HepG2 (cell line): ENCODE results near the gene CPB2. TPM values are rescaled to one million over a fixed set of nuclear protein-coding genes. Genes with fewer than 3 reads are reported as not detected.
A peak's percentile ranks its signal among the peaks of the same experiment; 100 is the strongest.

Source experiments
- ATAC-seq: fragments of 200-7000 bp; cut with Tn5 transposase; 3 replicates; pipeline ENCODE4 v1.9.1; 2020; ENCODE audit warnings: mild to moderate bottlenecking, moderate library complexity
- BruUV-seq: library from RNA; stranded (reverse); fragments of 400-500 nt; replicated peaks from 2 replicates; lab custom pipeline; 2021; lab: Mats Ljungman, UMichigan
- CTCF ChIA-PET: fragments of 300-600 bp; formaldehyde crosslinking; extraction: SDS; loops from one replicate; lab custom pipeline; 2021; ENCODE audit warnings: low total read pairs, inconsistent platforms, low intra/inter-chr PET ratio; lab: Yijun Ruan, JAX
- POLR2A ChIA-PET: fragments of 350-600 bp; sonication (Branson Sonifier 250); formaldehyde crosslinking; loops from one replicate; lab custom pipeline; 2020; ENCODE audit warnings: antibody characterized with exemption, inconsistent platforms; lab: Yijun Ruan, JAX
- DNase-seq: peaks from one replicate; pipeline ENCODE4 v3.0.0-alpha.2; 2015; ENCODE audit warnings: low spot score
- FAIRE-seq: peaks from 3 replicates; lab custom pipeline; 2011; peaks lifted over from hg19 to GRCh38; lab: Jason Lieb, UNC
- H2AFZ ChIP-seq: one replicate; pipeline ENCODE4 v1.6.1; 2011; ENCODE audit warnings: low read length, inconsistent platforms
- H3K27ac ChIP-seq: fragments of 300-600 bp; 3 replicates; pipeline ENCODE4 v1.8.0; 2011; ENCODE audit warnings: mixed run types, mild to moderate bottlenecking, mixed read lengths, low read length, inconsistent platforms; ENCODE audit not compliant: insufficient read depth; ENCODE audit errors: extremely low read length
- H3K27me3 ChIP-seq, 2 experiments: fragments of 200-600 bp in 1 of 2; 2 replicates in 1 of 2; 3 replicates in 1 of 2; pipeline versions ENCODE4 v1.6.0 to v1.8.0; 2011; ENCODE audit warnings: low read length in 2 of 2, mild to moderate bottlenecking in 2 of 2, moderate library complexity in 2 of 2, inconsistent platforms in 1 of 2; ENCODE audit not compliant: insufficient read depth in 2 of 2, control insufficient read depth in 1 of 2
- H3K36me3 ChIP-seq, 2 experiments: fragments of 200-600 bp in 1 of 2; replicated peaks in 1 of 2; 2 replicates in 1 of 2; 3 replicates in 1 of 2; pipeline versions ENCODE4 v1.5.1 to v1.8.0; 2011; ENCODE audit warnings: low read length in 2 of 2, inconsistent platforms in 1 of 2; ENCODE audit not compliant: insufficient read depth in 2 of 2, control insufficient read depth in 1 of 2
- H3K4me1 ChIP-seq: 2 replicates; pipeline ENCODE4 v1.5.1; 2012; ENCODE audit warnings: low read length, inconsistent platforms; ENCODE audit not compliant: insufficient read depth
- H3K4me2 ChIP-seq: 2 replicates; pipeline ENCODE4 v1.6.0; 2011; ENCODE audit warnings: low read depth, low read length, inconsistent platforms
- H3K4me3 ChIP-seq, 3 experiments: fragments of 200-600 bp in 1 of 3; sonication (generic), shearing (Covaris generic) in 1 of 3; replicated peaks in 1 of 3; 2 replicates each; pipeline ENCODE4 v1.5.1; 2011 to 2016; ENCODE audit warnings: low read length in 3 of 3, inconsistent platforms in 2 of 3, low read depth in 2 of 3, mild to moderate bottlenecking in 2 of 3, control low read depth in 1 of 3, mixed read lengths in 1 of 3; ENCODE audit not compliant: insufficient read depth in 1 of 3
- H3K79me2 ChIP-seq: one replicate; pipeline ENCODE4 v1.6.1; 2011; ENCODE audit warnings: low read length, inconsistent platforms; ENCODE audit not compliant: insufficient read depth
- H3K9ac ChIP-seq: 2 replicates; pipeline ENCODE4 v1.6.0; 2011; ENCODE audit warnings: mild to moderate bottlenecking, low read depth, low read length, inconsistent platforms; ENCODE audit not compliant: insufficient read depth
- H3K9me3 ChIP-seq: 2 replicates; pipeline ENCODE4 v1.5.1; 2012; ENCODE audit warnings: mild to moderate bottlenecking, low read length
- H4K20me1 ChIP-seq: 2 replicates; pipeline ENCODE4 v1.6.0; 2011; ENCODE audit warnings: inconsistent platforms, mild to moderate bottlenecking, low read length, moderate library complexity; ENCODE audit not compliant: insufficient read depth
- MAFF ChIP-seq: IDR thresholded peaks from 2 replicates; pipeline ENCODE4 v1.6.1; 2011; ENCODE audit warnings: low read depth, low read length, improper control_type of control experiment
- MAFK ChIP-seq, 2 experiments: IDR thresholded peaks in 1 of 2; conservative IDR thresholded peaks in 1 of 2; 2 replicates each; pipeline ENCODE4 v1.6.1; 2011; ENCODE audit warnings: improper control_type of control experiment in 2 of 2, low read length in 2 of 2
- SATB2 ChIP-seq: sonication (generic); formaldehyde crosslinking; IDR thresholded peaks from 2 replicates; pipeline ENCODE4 v1.5.0; 2020; ENCODE audit warnings: missing genetic modification reagents
- TFDP1 ChIP-seq: IDR thresholded peaks from 2 replicates; pipeline ENCODE4 v1.6.1; 2016; ENCODE audit warnings: missing compliant biosample characterization, missing genetic modification reagents, borderline replicate concordance
- ZNF614 ChIP-seq: IDR thresholded peaks from 2 replicates; pipeline ENCODE4 v1.6.1; 2018; ENCODE audit warnings: missing biosample characterization, missing genetic modification reagents, inconsistent platforms, borderline replicate concordance
- WGBS: methylation state at CpG from one replicate; pipeline ENCODE4 v1.1.6; 2017; ENCODE audit warnings: low lambda C conversion rate; 5-methylcytosine and 5-hydroxymethylcytosine counted together
- in situ Hi-C: cut with HindIII; loops from 2 replicates; pipeline ENCODE4 v1.10.0; 2017; ENCODE audit warnings: low pct_unique_long_range_greater_than_20kb; ENCODE audit not compliant: extremely low pct_ligation_motif_present
- intact Hi-C: fragments of 100-400 bp; cut with micrococcal nuclease; formaldehyde crosslinking; loops from one replicate; pipeline ENCODE4 v1.10.0; 2022; ENCODE audit not compliant: unreplicated experiment
- polyA plus RNA-seq, 8 experiments: library from polyadenylated mRNA; depleted of rRNA in 3 of 8; stranded (reverse) in 7 of 8; unstranded in 1 of 8; fragments of >200 nt; fragmentation: Illumina TruSeq in 4 of 8; extraction: Trizol in 4 of 8; gene quantifications; 2 replicates each; pipeline versions ENCODE4 v1.2.1 to v1.2.3, GENCODE V29; 2011 to 2016; ENCODE audit warnings: low read depth in 4 of 8, missing spikeins in 1 of 8, mixed read lengths in 1 of 8; ENCODE audit not compliant: insufficient read depth in 1 of 8
- total RNA-seq, 5 experiments: library from RNA; depleted of rRNA; stranded (reverse); fragments of >200 nt; fragmentation: Illumina TruSeq; extraction: Trizol; gene quantifications; 2 replicates each; pipeline ENCODE4 v1.2.3, GENCODE V29; 2016; ENCODE audit warnings: low read depth in 1 of 5

The CPB2 gene
- total and polyA plus RNA-seq, 2 of the 13 experiments (the other 11 are each of a cell fraction or from before 2014, with no cell fraction given), result 125 to 140 TPM

GRCh38 chr13:46104868-46105267, at the start of gene CPB2 (continued):
- TF ChIP-seq SATB2 (CRISPR knock-in tag) (no peak), ZNF614 (peak; percentile 84)

GRCh38 chr13:46154136-46154801, 49.4 kb upstream of the CPB2 start:
- 65% methylated on average over 7 of the region's 7 CpGs for WGBS

More at GRCh38 chr13:46154136-46154801, 49.4 kb upstream of the CPB2 start:
- Histone ChIP-seq H3K27ac (no peak overlapping the region), H3K9me3 (no peaks in the 10 kb centered on the region), H3K27me3 (no peaks in the 10 kb centered on the region), H3K4me2 (no peak overlapping the region), H4K20me1 (no peaks in the 10 kb centered on the region), H3K9ac (no peak overlapping the region), H3K4me1 (peaks cover 40% of the 10 kb centered on the region), H3K79me2 (no peaks in the 10 kb centered on the region)
- POLR2A ChIA-PET, result interaction anchor here (1.0 kb wide), 1 partner anchor 11 kb away, joined by 4 read pairs; no protein-coding TSS in a partner anchor
- in situ Hi-C loops, result no loop called here
- DNase-seq, result no peak
- intact Hi-C loops, result no loop called here
- no peak for TF ChIP-seq TFDP1 (CRISPR knock-in tag)
- TF ChIP-seq MAFF, result peak; percentile 54; the same call in 1 of the 2 replicates
- TF ChIP-seq MAFK (conservative IDR thresholded peaks at IDR 0.05 in 1 of 2, IDR thresholded peaks at IDR 0.05 in 1 of 2; ENCODE audit: low read length in 2 of 2), result peak; percentile 68 to 76
- TF ChIP-seq, all 625 proteins: peak for 2
- FAIRE-seq (no peak), ATAC-seq (no peak)
- no peak overlapping the region for H3K4me3 ChIP-seq
- no peaks in the 10 kb centered on the region for H3K36me3 ChIP-seq
- CTCF ChIA-PET, result no interaction called here
- no peak overlapping the region for H2AFZ ChIP-seq
- no TSS peak for BruUV-seq
